ENCODE results near the gene RASA3.

Gene RASA3

GRCh38 chr13:114145722-114146121 is 13.3 kb upstream of the RASA3 start:
- no peak overlapping the region for H3K4me3 ChIP-seq (ENCODE audit: low read length)
- no peaks in the 10 kb centered on the region for H3K9me3 ChIP-seq (replicated peaks; ENCODE audit: low read length)
- H3K4me1 ChIP-seq (ENCODE audit: control insufficient read depth, insufficient read depth, low read length): no peaks in the 10 kb centered on the region
- H3K9ac ChIP-seq (ENCODE audit: low read depth, low read length): no peak overlapping the region
- no peaks in the 10 kb centered on the region for H3K36me3 ChIP-seq (ENCODE audit: insufficient read depth, low read length)
- H3K27me3 ChIP-seq (ENCODE audit: control insufficient read depth, insufficient read depth, low read length): peaks cover 41% of the 10 kb centered on the region
- H3K4me2 ChIP-seq (ENCODE audit: low read length): no peak overlapping the region

- no peak overlapping the region for H3K4me2 ChIP-seq (ENCODE audit: low read length)
- no peaks in the 10 kb centered on the region for H3K4me1 ChIP-seq (ENCODE audit: control insufficient read depth, insufficient read depth, low read length)
- H3K27me3 ChIP-seq (ENCODE audit: control insufficient read depth, insufficient read depth, low read length): peaks cover 37% of the 10 kb centered on the region
- H3K9ac ChIP-seq (ENCODE audit: low read depth, low read length): no peak overlapping the region
- H3K36me3 ChIP-seq (ENCODE audit: insufficient read depth, low read length): no peaks in the 10 kb centered on the region
- H3K9me3 ChIP-seq (replicated peaks; ENCODE audit: low read length): no peaks in the 10 kb centered on the region
- no peak overlapping the region for H3K4me3 ChIP-seq (ENCODE audit: low read length)
Observed at GRCh38 chr13:114145256-114145655, 12.8 kb upstream of the RASA3 start.

GRCh38 chr13:114144606-114145244 is 12.3 kb upstream of the RASA3 start:
- Histone ChIP-seq H3K9ac (ENCODE audit: low read depth, low read length) (no peak overlapping the region), H3K9me3 (replicated peaks; ENCODE audit: low read length) (no peaks in the 10 kb centered on the region), H3K4me1 (ENCODE audit: control insufficient read depth, insufficient read depth, low read length) (no peaks in the 10 kb centered on the region), H3K4me3 (ENCODE audit: low read length) (no peak overlapping the region), H3K4me2 (ENCODE audit: low read length) (no peak overlapping the region), H3K27me3 (ENCODE audit: control insufficient read depth, insufficient read depth, low read length) (peaks cover 32% of the 10 kb centered on the region), H3K36me3 (ENCODE audit: insufficient read depth, low read length) (no peaks in the 10 kb centered on the region)

GRCh38 chr13:114143806-114144605 is 11.6 kb upstream of the RASA3 start:
- H3K9me3 ChIP-seq (replicated peaks; ENCODE audit: low read length): no peaks in the 10 kb centered on the region
- no peaks in the 10 kb centered on the region for H3K36me3 ChIP-seq (ENCODE audit: insufficient read depth, low read length)
- H3K4me3 ChIP-seq (ENCODE audit: low read length): no peak overlapping the region
- no peaks in the 10 kb centered on the region for H3K4me1 ChIP-seq (ENCODE audit: control insufficient read depth, insufficient read depth, low read length)
- H3K4me2 ChIP-seq (ENCODE audit: low read length): no peak overlapping the region
- no peak overlapping the region for H3K9ac ChIP-seq (ENCODE audit: low read depth, low read length)
- H3K27me3 ChIP-seq (ENCODE audit: control insufficient read depth, insufficient read depth, low read length): peaks cover 28% of the 10 kb centered on the region

GRCh38 chr13:114142640-114143490 is 10.4 kb upstream of the RASA3 start:
- no peaks in the 10 kb centered on the region for H3K4me1 ChIP-seq (ENCODE audit: control insufficient read depth, insufficient read depth, low read length)
- no peak overlapping the region for H3K4me3 ChIP-seq (ENCODE audit: low read length)

GRCh38 chr13:114142137-114142550 is 9.7 kb upstream of the RASA3 start:
- no peak overlapping the region for H3K9ac ChIP-seq (ENCODE audit: low read depth, low read length)
- no peaks in the 10 kb centered on the region for H3K36me3 ChIP-seq (ENCODE audit: insufficient read depth, low read length)
- no peak overlapping the region for H3K4me3 ChIP-seq (ENCODE audit: low read length)
- H3K9me3 ChIP-seq (replicated peaks; ENCODE audit: low read length): no peaks in the 10 kb centered on the region
- H3K4me2 ChIP-seq (ENCODE audit: low read length): no peak overlapping the region
- H3K4me1 ChIP-seq (ENCODE audit: control insufficient read depth, insufficient read depth, low read length): no peaks in the 10 kb centered on the region
- peaks cover 19% of the 10 kb centered on the region for H3K27me3 ChIP-seq (ENCODE audit: control insufficient read depth, insufficient read depth, low read length)

More at GRCh38 chr13:114142640-114143490, 10.4 kb upstream of the RASA3 start:
- Histone ChIP-seq H3K9me3 (replicated peaks; ENCODE audit: low read length) (no peaks in the 10 kb centered on the region), H3K27me3 (ENCODE audit: control insufficient read depth, insufficient read depth, low read length) (peaks cover 20% of the 10 kb centered on the region), H3K36me3 (ENCODE audit: insufficient read depth, low read length) (no peaks in the 10 kb centered on the region), H3K9ac (ENCODE audit: low read depth, low read length) (no peak overlapping the region), H3K4me2 (ENCODE audit: low read length) (no peak overlapping the region)

GRCh38 chr13:114141261-114141996 is 9.0 kb upstream of the RASA3 start:
- H3K4me1 ChIP-seq (ENCODE audit: control insufficient read depth, insufficient read depth, low read length): no peaks in the 10 kb centered on the region
- H3K9me3 ChIP-seq (replicated peaks; ENCODE audit: low read length): no peaks in the 10 kb centered on the region
- no peaks in the 10 kb centered on the region for H3K36me3 ChIP-seq (ENCODE audit: insufficient read depth, low read length)
- no peak overlapping the region for H3K9ac ChIP-seq (ENCODE audit: low read depth, low read length)
- peaks cover 15% of the 10 kb centered on the region for H3K27me3 ChIP-seq (ENCODE audit: control insufficient read depth, insufficient read depth, low read length)
- no peak overlapping the region for H3K4me2 ChIP-seq (ENCODE audit: low read length)
- H3K4me3 ChIP-seq (ENCODE audit: low read length): no peak overlapping the region

- H3K27me3 ChIP-seq (ENCODE audit: control insufficient read depth, insufficient read depth, low read length): peaks cover 11% of the 10 kb centered on the region
- no peaks in the 10 kb centered on the region for H3K4me1 ChIP-seq (ENCODE audit: control insufficient read depth, insufficient read depth, low read length)
- H3K36me3 ChIP-seq (ENCODE audit: insufficient read depth, low read length): no peaks in the 10 kb centered on the region
- no peak overlapping the region for H3K4me2 ChIP-seq (ENCODE audit: low read length)
- H3K9ac ChIP-seq (ENCODE audit: low read depth, low read length): no peak overlapping the region
- H3K4me3 ChIP-seq (ENCODE audit: low read length): no peak overlapping the region
- H3K9me3 ChIP-seq (replicated peaks; ENCODE audit: low read length): no peaks in the 10 kb centered on the region
Observed at GRCh38 chr13:114140906-114141250, 8.5 kb upstream of the RASA3 start.

- no peaks in the 10 kb centered on the region for H3K4me1 ChIP-seq (ENCODE audit: control insufficient read depth, insufficient read depth, low read length)
- H3K4me2 ChIP-seq (ENCODE audit: low read length): no peak overlapping the region
- no peaks in the 10 kb centered on the region for H3K9me3 ChIP-seq (replicated peaks; ENCODE audit: low read length)
- no peak overlapping the region for H3K4me3 ChIP-seq (ENCODE audit: low read length)
- H3K9ac ChIP-seq (ENCODE audit: low read depth, low read length): no peak overlapping the region
- peaks cover 5% of the 10 kb centered on the region for H3K27me3 ChIP-seq (ENCODE audit: control insufficient read depth, insufficient read depth, low read length)
- H3K36me3 ChIP-seq (ENCODE audit: insufficient read depth, low read length): no peaks in the 10 kb centered on the region
Observed at GRCh38 chr13:114140131-114140905, 7.9 kb upstream of the RASA3 start.

GRCh38 chr13:114136576-114136975 is 4.2 kb upstream of the RASA3 start:
- Histone ChIP-seq H3K4me2 (ENCODE audit: low read length) (no peak overlapping the region), H3K27me3 (ENCODE audit: control insufficient read depth, insufficient read depth, low read length) (no peaks in the 10 kb centered on the region), H3K4me3 (ENCODE audit: low read length) (no peak overlapping the region), H3K36me3 (ENCODE audit: insufficient read depth, low read length) (no peaks in the 10 kb centered on the region), H3K9ac (ENCODE audit: low read depth, low read length) (no peak overlapping the region), H3K4me1 (ENCODE audit: control insufficient read depth, insufficient read depth, low read length) (no peaks in the 10 kb centered on the region), H3K9me3 (replicated peaks; ENCODE audit: low read length) (no peaks in the 10 kb centered on the region)

Measured in skeletal muscle satellite cell (primary cell).